ENCODE results near the gene ARHGEF12.

The ARHGEF12 gene

DNA sequence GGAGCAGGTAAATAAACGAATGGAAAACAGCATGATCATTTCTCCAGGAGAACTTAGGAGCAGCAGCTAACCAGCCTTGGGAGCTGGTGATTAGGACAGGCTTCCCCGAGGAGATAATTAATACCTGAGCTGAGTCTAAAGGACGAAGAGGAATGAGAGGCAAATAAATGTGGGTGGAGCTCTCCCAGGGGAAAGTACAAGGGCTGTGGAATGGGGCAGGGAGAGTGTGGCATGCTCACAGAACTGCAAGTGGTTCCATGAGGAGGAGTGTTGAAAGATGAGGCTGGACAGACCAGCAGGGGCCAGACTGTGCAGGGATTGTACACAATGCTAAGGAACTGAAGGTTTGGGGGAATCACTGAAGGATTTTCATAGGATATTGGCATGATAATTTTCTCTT is 25.3 kb upstream of the ARHGEF12 start:
- no peak overlapping the region for H3K4me2 ChIP-seq
- no peaks in the 10 kb centered on the region for H3K27me3 ChIP-seq (ENCODE audit: insufficient read depth, low read depth)
- H3K4me1 ChIP-seq (ENCODE audit: low read depth, poor library complexity, severe bottlenecking), result no peaks in the 10 kb centered on the region
- H3K27ac ChIP-seq, result no peak overlapping the region
- no peak for TF ChIP-seq CTCF (conservative IDR thresholded peaks at IDR 0.05; ENCODE audit: low read depth, low read length)
- no peaks in the 10 kb centered on the region for H4K20me1 ChIP-seq (ENCODE audit: insufficient read depth)
- no peaks in the 10 kb centered on the region for H3K36me3 ChIP-seq (ENCODE audit: insufficient read depth)
- H2AFZ ChIP-seq (ENCODE audit: low read depth), result no peak overlapping the region
- H3K9ac ChIP-seq, result no peak overlapping the region
- H3K4me3 ChIP-seq (IDR thresholded peaks at IDR 0.05; ENCODE audit: insufficient read depth, low read depth, low read length), result no peak overlapping the region
- H3K79me2 ChIP-seq (ENCODE audit: insufficient read depth, low read depth), result no peaks in the 10 kb centered on the region

GRCh38 chr11:120314861-120315260 is 21.4 kb upstream of the ARHGEF12 start:
- Histone ChIP-seq H2AFZ (ENCODE audit: low read depth) (no peak overlapping the region), H3K79me2 (ENCODE audit: insufficient read depth, low read depth) (no peaks in the 10 kb centered on the region), H3K9ac (no peak overlapping the region), H3K4me3 (IDR thresholded peaks at IDR 0.05; ENCODE audit: insufficient read depth, low read depth, low read length) (no peak overlapping the region), H4K20me1 (ENCODE audit: insufficient read depth) (no peaks in the 10 kb centered on the region), H3K4me2 (no peak overlapping the region), H3K36me3 (ENCODE audit: insufficient read depth) (no peaks in the 10 kb centered on the region), H3K27ac (no peak overlapping the region), H3K27me3 (ENCODE audit: insufficient read depth, low read depth) (no peaks in the 10 kb centered on the region), H3K4me1 (ENCODE audit: low read depth, poor library complexity, severe bottlenecking) (no peaks in the 10 kb centered on the region)
- no peak for TF ChIP-seq CTCF (conservative IDR thresholded peaks at IDR 0.05; ENCODE audit: low read depth, low read length)

- Histone ChIP-seq H4K20me1 (ENCODE audit: insufficient read depth) (no peaks in the 10 kb centered on the region), H3K27me3 (ENCODE audit: insufficient read depth, low read depth) (no peaks in the 10 kb centered on the region), H2AFZ (ENCODE audit: low read depth) (no peak overlapping the region), H3K36me3 (ENCODE audit: insufficient read depth) (no peaks in the 10 kb centered on the region), H3K4me3 (IDR thresholded peaks at IDR 0.05; ENCODE audit: insufficient read depth, low read depth, low read length) (no peak overlapping the region), H3K9ac (no peak overlapping the region), H3K4me1 (ENCODE audit: low read depth, poor library complexity, severe bottlenecking) (no peaks in the 10 kb centered on the region), H3K4me2 (no peak overlapping the region), H3K27ac (no peak overlapping the region), H3K79me2 (ENCODE audit: insufficient read depth, low read depth) (no peaks in the 10 kb centered on the region)
- TF ChIP-seq CTCF (conservative IDR thresholded peaks at IDR 0.05; ENCODE audit: low read depth, low read length), result no peak
Measured at GRCh38 chr11:120316880-120317688, 19.1 kb upstream of the ARHGEF12 start.

DNA sequence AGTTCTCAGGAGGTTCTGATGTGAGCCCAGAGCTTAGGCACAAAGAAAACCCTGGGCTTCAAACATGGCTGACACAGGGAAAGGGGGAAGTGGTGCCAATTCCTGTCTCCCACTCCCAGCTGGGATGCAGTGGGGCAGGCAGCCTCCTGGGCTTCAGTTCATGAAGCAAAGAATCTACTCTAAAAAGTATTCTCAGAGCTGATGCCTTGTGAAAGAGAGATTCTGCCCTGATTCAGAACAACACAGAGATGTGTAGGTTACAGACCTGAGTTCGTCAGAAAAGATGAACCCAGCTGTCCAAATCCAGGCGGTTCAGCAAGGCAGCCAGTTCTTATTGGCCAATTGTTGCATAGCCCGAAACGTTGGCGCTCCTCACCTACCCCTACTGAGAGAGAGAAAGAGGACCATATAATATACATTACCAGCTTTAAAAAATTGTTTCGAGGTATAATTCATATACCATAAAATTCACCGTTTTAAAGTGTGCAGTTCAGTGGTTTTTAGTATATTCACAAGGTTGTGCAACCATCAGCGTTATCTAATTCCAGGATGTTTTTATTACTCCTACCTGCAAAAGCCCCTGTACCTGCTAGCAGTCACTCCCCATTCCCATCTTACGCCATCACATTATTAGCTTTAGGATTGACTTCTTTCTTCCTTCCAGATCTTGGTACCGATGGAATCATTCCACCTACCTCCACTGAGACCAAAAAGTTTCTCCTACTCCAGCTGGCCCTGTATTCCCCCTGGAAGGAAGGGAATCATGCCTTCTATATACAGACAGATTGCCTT is 18.3 kb upstream of the ARHGEF12 start:
- H3K27me3 ChIP-seq (ENCODE audit: insufficient read depth, low read depth), result no peaks in the 10 kb centered on the region
- no peaks in the 10 kb centered on the region for H4K20me1 ChIP-seq (ENCODE audit: insufficient read depth)
- no peak overlapping the region for H3K9ac ChIP-seq
- H2AFZ ChIP-seq (ENCODE audit: low read depth), result no peak overlapping the region
- no peaks in the 10 kb centered on the region for H3K79me2 ChIP-seq (ENCODE audit: insufficient read depth, low read depth)
- TF ChIP-seq CTCF (conservative IDR thresholded peaks at IDR 0.05; ENCODE audit: low read depth, low read length), result no peak
- H3K27ac ChIP-seq, result no peak overlapping the region
- no peaks in the 10 kb centered on the region for H3K4me1 ChIP-seq (ENCODE audit: low read depth, poor library complexity, severe bottlenecking)
- H3K36me3 ChIP-seq (ENCODE audit: insufficient read depth), result no peaks in the 10 kb centered on the region
- no peak overlapping the region for H3K4me2 ChIP-seq
- H3K4me3 ChIP-seq (IDR thresholded peaks at IDR 0.05; ENCODE audit: insufficient read depth, low read depth, low read length), result no peak overlapping the region

Data from KMS-11 (cell line).